ENCODE data around the gene OR2B3.

- TF ChIP-seq CTCF (IDR thresholded peaks at IDR 0.05; ENCODE audit: poor library complexity) (no peak), EZH2 (IDR thresholded peaks at IDR 0.05; ENCODE audit: borderline replicate concordance) (no peak)
Measured at GRCh38 chr6:29130644-29131043, 43.5 kb upstream of the OR2B3 start.
